Activated naive CD8-positive, alpha-beta T cell treated with anti-CD3 and anti-CD28 coated beads, Interleukin-2, amount 50 U/mL, for 24 hours (primary cell): ENCODE measurements around the gene ENOX1.
"Not testable (repeated sequence)": the region's sequence is repeated elsewhere in the genome, so short reads cannot be mapped to it uniquely, and the experiment has no call there.

Experiments
- ATAC-seq: fragments of 150-1000 bp; cut with Tn5 transposase; one replicate; pipeline ENCODE4 v1.10.0; 2021
- DNase-seq: peaks from one replicate; pipeline ENCODE4 v3.0.0; 2021
- H3K27ac Mint-ChIP-seq: one replicate; pipeline ENCODE4 v1.8.0; 2021; ENCODE audit warnings: mild to moderate bottlenecking, mixed read lengths
- H3K27me3 Mint-ChIP-seq: one replicate; pipeline ENCODE4 v1.8.0; 2021; ENCODE audit warnings: mixed read lengths
- H3K36me3 Mint-ChIP-seq: one replicate; pipeline ENCODE4 v1.8.0; 2021; ENCODE audit warnings: low read depth, mixed read lengths
- H3K4me1 Mint-ChIP-seq: one replicate; pipeline ENCODE4 v1.8.0; 2021; ENCODE audit warnings: mixed read lengths
- H3K4me3 Mint-ChIP-seq: one replicate; pipeline ENCODE4 v1.8.0; 2021; ENCODE audit warnings: mild to moderate bottlenecking, moderate library complexity, mixed read lengths
- H3K9me3 Mint-ChIP-seq: one replicate; pipeline ENCODE4 v1.8.0; 2021; ENCODE audit warnings: mixed read lengths

The ENOX1 gene

GRCh38 chr13:43415903-43416391, 370.8 kb downstream of the ENOX1 start:
- H3K36me3 Mint-ChIP-seq, ATAC-seq, H3K4me3 Mint-ChIP-seq, H3K27ac Mint-ChIP-seq, H3K4me1 Mint-ChIP-seq, DNase-seq, H3K27me3 Mint-ChIP-seq, H3K9me3 Mint-ChIP-seq: not testable (repeated sequence)

GRCh38 chr13:43414111-43414510, 372.7 kb downstream of the ENOX1 start:
- H3K9me3 Mint-ChIP-seq = no peaks in the 10 kb centered on the region
- ATAC-seq (no peak), DNase-seq (no peak)
- H3K4me1 Mint-ChIP-seq = no peaks in the 10 kb centered on the region
- H3K36me3 Mint-ChIP-seq = no peaks in the 10 kb centered on the region
- H3K4me3 Mint-ChIP-seq = no peak overlapping the region
- H3K27ac Mint-ChIP-seq = no peak overlapping the region
- H3K27me3 Mint-ChIP-seq = peaks cover 6% of the 10 kb centered on the region

- DNase-seq (no peak), ATAC-seq (no peak)
- Mint-ChIP-seq H3K27ac (no peak overlapping the region), H3K27me3 (peaks cover 11% of the 10 kb centered on the region), H3K36me3 (no peaks in the 10 kb centered on the region), H3K4me3 (no peak overlapping the region), H3K4me1 (no peaks in the 10 kb centered on the region), H3K9me3 (no peaks in the 10 kb centered on the region)
These were observed 375.0 kb downstream of the ENOX1 start for GRCh38 chr13:43411741-43412140.

GRCh38 chr13:43411211-43411610, 375.6 kb downstream of the ENOX1 start:
- Mint-ChIP-seq H3K9me3 (no peaks in the 10 kb centered on the region), H3K36me3 (no peaks in the 10 kb centered on the region), H3K4me1 (no peaks in the 10 kb centered on the region), H3K4me3 (no peak overlapping the region), H3K27ac (no peak overlapping the region), H3K27me3 (peaks cover 11% of the 10 kb centered on the region)
- DNase-seq (no peak), ATAC-seq (no peak)

GRCh38 chr13:43408274-43408673, 378.5 kb downstream of the ENOX1 start:
- no peak overlapping the region for H3K27ac Mint-ChIP-seq
- H3K36me3 Mint-ChIP-seq = no peaks in the 10 kb centered on the region
- no peak for DNase-seq
- no peaks in the 10 kb centered on the region for H3K9me3 Mint-ChIP-seq
- no peak overlapping the region for H3K4me3 Mint-ChIP-seq
- H3K4me1 Mint-ChIP-seq = no peaks in the 10 kb centered on the region
- H3K27me3 Mint-ChIP-seq = peaks cover 11% of the 10 kb centered on the region
- ATAC-seq = no peak

- no peaks in the 10 kb centered on the region for H3K9me3 Mint-ChIP-seq
- H3K4me3 Mint-ChIP-seq = no peak overlapping the region
- no peak overlapping the region for H3K27ac Mint-ChIP-seq
- ATAC-seq = no peak
- H3K4me1 Mint-ChIP-seq = no peaks in the 10 kb centered on the region
- DNase-seq = no peak
- peaks cover 11% of the 10 kb centered on the region for H3K27me3 Mint-ChIP-seq
- H3K36me3 Mint-ChIP-seq = no peaks in the 10 kb centered on the region
These were observed 379.7 kb downstream of the ENOX1 start for GRCh38 chr13:43407023-43407581.

- H3K27me3 Mint-ChIP-seq = peaks cover 10% of the 10 kb centered on the region
- no peak overlapping the region for H3K27ac Mint-ChIP-seq
- no peak overlapping the region for H3K4me3 Mint-ChIP-seq
- H3K4me1 Mint-ChIP-seq = no peaks in the 10 kb centered on the region
- DNase-seq (no peak), ATAC-seq (no peak)
- no peaks in the 10 kb centered on the region for H3K9me3 Mint-ChIP-seq
- no peaks in the 10 kb centered on the region for H3K36me3 Mint-ChIP-seq
These were observed 381.3 kb downstream of the ENOX1 start for GRCh38 chr13:43405457-43405856.

- no peaks in the 10 kb centered on the region for H3K9me3 Mint-ChIP-seq
- H3K4me3 Mint-ChIP-seq = no peak overlapping the region
- no peak overlapping the region for H3K27ac Mint-ChIP-seq
- H3K4me1 Mint-ChIP-seq = no peaks in the 10 kb centered on the region
- peaks cover 8% of the 10 kb centered on the region for H3K27me3 Mint-ChIP-seq
- ATAC-seq (no peak), DNase-seq (no peak)
- no peaks in the 10 kb centered on the region for H3K36me3 Mint-ChIP-seq
These were observed 384.4 kb downstream of the ENOX1 start for GRCh38 chr13:43402380-43402779.

GRCh38 chr13:43401361-43401760, 385.4 kb downstream of the ENOX1 start:
- Mint-ChIP-seq H3K27ac (no peak overlapping the region), H3K9me3 (no peaks in the 10 kb centered on the region), H3K27me3 (peaks cover 8% of the 10 kb centered on the region), H3K4me1 (no peaks in the 10 kb centered on the region), H3K4me3 (no peak overlapping the region), H3K36me3 (no peaks in the 10 kb centered on the region)
- DNase-seq (no peak), ATAC-seq (no peak)

- no peak for ATAC-seq
- Mint-ChIP-seq H3K4me3 (no peak overlapping the region), H3K4me1 (no peaks in the 10 kb centered on the region), H3K27ac (no peak overlapping the region), H3K27me3 (peaks cover 6% of the 10 kb centered on the region), H3K9me3 (no peaks in the 10 kb centered on the region), H3K36me3 (no peaks in the 10 kb centered on the region)
- no peak for DNase-seq
These were observed 389.7 kb downstream of the ENOX1 start for GRCh38 chr13:43397111-43397510.

GRCh38 chr13:43391036-43391435, 395.7 kb downstream of the ENOX1 start:
- Mint-ChIP-seq H3K4me3 (no peak overlapping the region), H3K4me1 (no peaks in the 10 kb centered on the region), H3K36me3 (no peaks in the 10 kb centered on the region), H3K9me3 (no peaks in the 10 kb centered on the region), H3K27me3 (no peaks in the 10 kb centered on the region), H3K27ac (no peak overlapping the region)
- no peak for DNase-seq
- ATAC-seq = no peak

GRCh38 chr13:43390619-43391018, 396.2 kb downstream of the ENOX1 start:
- Mint-ChIP-seq H3K27ac (no peak overlapping the region), H3K4me3 (no peak overlapping the region), H3K9me3 (no peaks in the 10 kb centered on the region), H3K4me1 (no peaks in the 10 kb centered on the region), H3K36me3 (no peaks in the 10 kb centered on the region), H3K27me3 (no peaks in the 10 kb centered on the region)
- no peak for DNase-seq
- ATAC-seq = no peak

- H3K27ac Mint-ChIP-seq = no peak overlapping the region
- DNase-seq (no peak), ATAC-seq (no peak)
- H3K4me3 Mint-ChIP-seq = no peak overlapping the region
- H3K9me3 Mint-ChIP-seq = no peaks in the 10 kb centered on the region
- no peaks in the 10 kb centered on the region for H3K27me3 Mint-ChIP-seq
- H3K4me1 Mint-ChIP-seq = no peaks in the 10 kb centered on the region
- no peaks in the 10 kb centered on the region for H3K36me3 Mint-ChIP-seq
These were observed 396.8 kb downstream of the ENOX1 start for GRCh38 chr13:43389983-43390382.

GRCh38 chr13:43389573-43389972, 397.2 kb downstream of the ENOX1 start:
- no peaks in the 10 kb centered on the region for H3K9me3 Mint-ChIP-seq
- H3K4me3 Mint-ChIP-seq = no peak overlapping the region
- H3K4me1 Mint-ChIP-seq = no peaks in the 10 kb centered on the region
- H3K27me3 Mint-ChIP-seq = no peaks in the 10 kb centered on the region
- H3K27ac Mint-ChIP-seq = no peak overlapping the region
- H3K36me3 Mint-ChIP-seq = no peaks in the 10 kb centered on the region
- DNase-seq (no peak), ATAC-seq (no peak)

- no peaks in the 10 kb centered on the region for H3K27me3 Mint-ChIP-seq
- no peaks in the 10 kb centered on the region for H3K4me1 Mint-ChIP-seq
These were observed 398.3 kb downstream of the ENOX1 start for GRCh38 chr13:43388282-43389034.

More at GRCh38 chr13:43388282-43389034, 398.3 kb downstream of the ENOX1 start:
- Mint-ChIP-seq H3K27ac (no peak overlapping the region), H3K9me3 (no peaks in the 10 kb centered on the region), H3K4me3 (no peak overlapping the region), H3K36me3 (no peaks in the 10 kb centered on the region)
- DNase-seq = no peak
- no peak for ATAC-seq
